ENCODE measurements around the gene SYNJ2. TPM values are rescaled to one million over a fixed set of nuclear protein-coding genes. Genes with fewer than 3 reads are reported as not detected.

The SYNJ2 gene
- polyA plus RNA-seq, 2 of the 4 experiments (the other 2 are of a cell fraction) = 22.3 to 26.5 TPM

DNA sequence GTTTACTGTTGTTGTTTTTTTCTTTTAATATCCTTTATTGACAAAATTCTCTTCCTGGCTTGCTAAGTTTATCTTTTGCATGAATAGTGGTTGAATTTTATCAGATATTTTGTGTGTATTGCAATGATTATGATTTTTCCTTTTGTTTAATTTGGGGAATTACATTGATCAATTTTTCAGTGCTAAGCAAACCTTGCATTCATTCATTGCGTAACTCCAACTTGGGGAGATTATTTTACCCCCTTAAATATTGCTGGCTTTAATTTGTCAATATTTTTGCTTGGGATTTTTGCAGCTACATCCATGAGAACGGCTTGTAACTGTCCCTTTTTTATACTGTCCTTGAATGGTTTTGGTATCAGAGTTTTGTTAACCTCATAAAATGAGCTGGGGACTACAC lies 123.0 kb downstream of the SYNJ2 start:
- 79% methylated on average over 2 of the region's 2 CpGs for WGBS (ENCODE audit: missing lambda C conversion rate)
- Histone ChIP-seq H3K4me1 (no peaks in the 10 kb centered on the region), H3K4me3 (no peak overlapping the region), H3K27ac (no peak overlapping the region), H3K9me3 (no peaks in the 10 kb centered on the region), H3K4me2 (no peak overlapping the region)
- ChIA-PET POLR2A (no interaction called here), CTCF (interaction anchor here (0.7 kb wide), 1 partner anchor 500 kb away, joined by 3 read pairs; no protein-coding TSS in a partner anchor)
- no peak for TF ChIP-seq PHF8 (IDR thresholded peaks at IDR 0.05; ENCODE audit: borderline replicate concordance, low read depth)
- peak in 1 of 2 experiments; percentile 33; a peak in 1 of 4 replicates for TF ChIP-seq CEBPB (IDR thresholded peaks at IDR 0.05)
- ATAC-seq (no peak), FAIRE-seq (no peak), DNase-seq (ENCODE audit: low read depth in 1 of 2, low spot score in 1 of 2) (no peak)

DNA sequence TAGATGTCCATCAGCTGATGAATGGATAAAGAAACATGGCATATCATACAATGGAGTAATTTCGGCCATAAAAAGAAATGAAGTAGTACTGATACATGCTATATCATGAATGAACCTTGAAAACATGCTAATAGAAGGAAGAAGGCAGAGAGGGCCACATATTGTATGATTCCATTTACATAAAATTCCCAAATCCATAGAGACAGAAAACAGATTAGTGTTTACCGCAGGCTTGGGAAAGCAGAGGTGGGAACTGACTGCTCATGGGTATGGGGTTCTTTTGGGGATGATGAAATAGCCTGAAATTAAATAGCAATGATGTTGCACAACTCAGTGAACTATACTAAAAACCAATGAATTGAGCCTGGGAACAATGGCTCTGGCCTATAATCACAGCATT lies 128.1 kb downstream of the SYNJ2 start:
- CTCF ChIA-PET = no interaction called here
- no peak for FAIRE-seq
- Histone ChIP-seq H3K4me1 (no peaks in the 10 kb centered on the region), H3K4me2 (no peak overlapping the region), H3K4me3 (no peak overlapping the region), H3K9me3 (no peaks in the 10 kb centered on the region), H3K27ac (no peak overlapping the region)
- DNase-seq (ENCODE audit: low read depth in 1 of 2, low spot score in 1 of 2) = no peak
- WGBS (ENCODE audit: missing lambda C conversion rate) = 94% methylated on average over 2 of the region's 2 CpGs
- POLR2A ChIA-PET = interaction anchor here (0.6 kb wide), 1 partner anchor 23 kb away, joined by 3 read pairs; no protein-coding TSS in a partner anchor
- no peak for ATAC-seq
- TF ChIP-seq, protein P1, sequence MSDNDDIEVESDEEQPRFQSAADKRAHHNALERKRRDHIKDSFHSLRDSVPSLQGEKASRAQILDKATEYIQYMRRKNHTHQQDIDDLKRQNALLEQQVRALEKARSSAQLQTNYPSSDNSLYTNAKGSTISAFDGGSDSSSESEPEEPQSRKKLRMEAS (IDR thresholded peaks at IDR 0.05) = no peak
- TF ChIP-seq, protein P2, sequence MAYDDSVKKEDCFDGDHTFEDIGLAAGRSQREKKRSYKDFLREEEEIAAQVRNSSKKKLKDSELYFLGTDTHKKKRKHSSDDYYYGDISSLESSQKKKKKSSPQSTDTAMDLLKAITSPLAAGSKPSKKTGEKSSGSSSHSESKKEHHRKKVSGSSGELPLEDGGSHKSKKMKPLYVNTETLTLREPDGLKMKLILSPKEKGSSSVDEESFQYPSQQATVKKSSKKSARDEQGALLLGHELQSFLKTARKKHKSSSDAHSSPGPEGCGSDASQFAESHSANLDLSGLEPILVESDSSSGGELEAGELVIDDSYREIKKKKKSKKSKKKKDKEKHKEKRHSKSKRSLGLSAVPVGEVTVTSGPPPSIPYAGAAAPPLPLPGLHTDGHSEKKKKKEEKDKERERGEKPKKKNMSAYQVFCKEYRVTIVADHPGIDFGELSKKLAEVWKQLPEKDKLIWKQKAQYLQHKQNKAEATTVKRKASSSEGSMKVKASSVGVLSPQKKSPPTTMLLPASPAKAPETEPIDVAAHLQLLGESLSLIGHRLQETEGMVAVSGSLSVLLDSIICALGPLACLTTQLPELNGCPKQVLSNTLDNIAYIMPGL (CRISPR knock-in tag; IDR thresholded peaks at IDR 0.05; ENCODE audit: borderline replicate concordance) = no peak
- no peak for TF ChIP-seq SMC3 (IDR thresholded peaks at IDR 0.05)
- no peak for TF ChIP-seq RARB (CRISPR knock-in tag; IDR thresholded peaks at IDR 0.05)
- TF ChIP-seq, protein P3, sequence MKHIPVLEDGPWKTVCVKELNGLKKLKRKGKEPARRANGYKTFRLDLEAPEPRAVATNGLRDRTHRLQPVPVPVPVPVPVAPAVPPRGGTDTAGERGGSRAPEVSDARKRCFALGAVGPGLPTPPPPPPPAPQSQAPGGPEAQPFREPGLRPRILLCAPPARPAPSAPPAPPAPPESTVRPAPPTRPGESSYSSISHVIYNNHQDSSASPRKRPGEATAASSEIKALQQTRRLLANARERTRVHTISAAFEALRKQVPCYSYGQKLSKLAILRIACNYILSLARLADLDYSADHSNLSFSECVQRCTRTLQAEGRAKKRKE (CRISPR knock-in tag; IDR thresholded peaks at IDR 0.05; ENCODE audit: low read depth) = no peak
- TF ChIP-seq MAFK (IDR thresholded peaks at IDR 0.05; ENCODE audit: partially characterized antibody) = no peak
- TF ChIP-seq CEBPB (IDR thresholded peaks at IDR 0.05) = no peak

DNA sequence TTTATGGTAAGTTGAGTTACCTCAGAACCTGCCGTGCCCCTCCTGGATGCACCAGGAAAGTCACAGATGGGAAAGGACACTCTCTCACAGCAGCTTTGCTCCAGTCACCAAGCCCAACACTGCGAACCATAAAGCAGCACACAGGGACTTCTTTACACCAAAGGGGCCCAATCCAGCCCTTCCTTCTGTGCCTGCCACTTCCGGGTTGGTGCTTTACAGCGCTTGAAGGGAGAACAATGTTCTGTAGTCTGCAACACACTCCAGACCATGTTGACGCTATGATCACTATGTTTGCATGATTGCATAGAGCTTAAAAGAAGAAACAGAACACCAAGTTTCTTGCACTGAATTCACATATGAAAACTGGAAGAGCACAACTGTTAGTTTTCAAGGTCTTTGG lies 129.3 kb downstream of the SYNJ2 start:
- FAIRE-seq = no peak
- 88% methylated on average over 5 of the region's 5 CpGs for WGBS (ENCODE audit: missing lambda C conversion rate)
- no peak for DNase-seq (ENCODE audit: low read depth in 1 of 2, low spot score in 1 of 2)
- ChIA-PET POLR2A (no interaction called here), CTCF (no interaction called here)
- H3K4me2 ChIP-seq = no peak overlapping the region
- no peaks in the 10 kb centered on the region for H3K4me1 ChIP-seq
- no peaks in the 10 kb centered on the region for H3K9me3 ChIP-seq
- no peak for ATAC-seq
- TF ChIP-seq, protein P4, sequence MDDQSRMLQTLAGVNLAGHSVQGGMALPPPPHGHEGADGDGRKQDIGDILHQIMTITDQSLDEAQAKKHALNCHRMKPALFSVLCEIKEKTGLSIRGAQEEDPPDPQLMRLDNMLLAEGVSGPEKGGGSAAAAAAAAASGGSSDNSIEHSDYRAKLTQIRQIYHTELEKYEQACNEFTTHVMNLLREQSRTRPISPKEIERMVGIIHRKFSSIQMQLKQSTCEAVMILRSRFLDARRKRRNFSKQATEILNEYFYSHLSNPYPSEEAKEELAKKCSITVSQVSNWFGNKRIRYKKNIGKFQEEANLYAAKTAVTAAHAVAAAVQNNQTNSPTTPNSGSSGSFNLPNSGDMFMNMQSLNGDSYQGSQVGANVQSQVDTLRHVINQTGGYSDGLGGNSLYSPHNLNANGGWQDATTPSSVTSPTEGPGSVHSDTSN (IDR thresholded peaks at IDR 0.05) = no peak
- TF ChIP-seq CBX2 (IDR thresholded peaks at IDR 0.05; ENCODE audit: borderline replicate concordance, low read depth) = no peak
- H3K4me3 ChIP-seq = no peak overlapping the region
- H3K27ac ChIP-seq = no peak overlapping the region

DNA sequence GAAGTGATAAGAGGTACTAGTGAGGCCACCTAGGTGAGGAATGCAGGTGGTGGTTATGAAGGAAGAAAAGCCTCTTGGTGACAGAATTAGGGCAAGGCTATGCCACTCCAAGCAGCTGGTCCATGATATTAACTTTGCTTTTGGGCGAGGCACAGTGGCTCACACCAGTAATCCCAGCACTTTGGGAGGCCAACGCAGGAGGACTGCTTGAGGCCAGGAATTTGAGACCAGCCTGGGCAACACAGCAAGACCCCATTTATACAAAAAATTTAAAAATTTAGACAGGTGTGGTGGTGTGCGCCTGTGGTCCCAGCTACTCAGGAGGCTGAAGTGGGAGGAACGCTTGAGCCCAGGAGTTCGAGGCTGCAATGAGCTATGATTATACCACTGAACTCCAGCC lies 130.3 kb downstream of the SYNJ2 start:
- H3K9me3 ChIP-seq = no peaks in the 10 kb centered on the region

More for the DNA sequence above, 130.3 kb downstream of the SYNJ2 start:
- no peak overlapping the region for H3K27ac ChIP-seq
- DNase-seq (ENCODE audit: low read depth in 1 of 2, low spot score in 1 of 2) (no peak), ATAC-seq (no peak), FAIRE-seq (no peak)
- WGBS (ENCODE audit: missing lambda C conversion rate) = 84% methylated on average over 5 of the region's 5 CpGs
- TF ChIP-seq BHLHE40 (IDR thresholded peaks at IDR 0.05; ENCODE audit: low read depth, low read length) (no peak), JUN (IDR thresholded peaks at IDR 0.05) (no peak), FOSB (CRISPR knock-in tag; IDR thresholded peaks at IDR 0.05) (no peak)
- TF ChIP-seq, protein P5, sequence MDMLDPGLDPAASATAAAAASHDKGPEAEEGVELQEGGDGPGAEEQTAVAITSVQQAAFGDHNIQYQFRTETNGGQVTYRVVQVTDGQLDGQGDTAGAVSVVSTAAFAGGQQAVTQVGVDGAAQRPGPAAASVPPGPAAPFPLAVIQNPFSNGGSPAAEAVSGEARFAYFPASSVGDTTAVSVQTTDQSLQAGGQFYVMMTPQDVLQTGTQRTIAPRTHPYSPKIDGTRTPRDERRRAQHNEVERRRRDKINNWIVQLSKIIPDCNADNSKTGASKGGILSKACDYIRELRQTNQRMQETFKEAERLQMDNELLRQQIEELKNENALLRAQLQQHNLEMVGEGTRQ (IDR thresholded peaks at IDR 0.05) = no peak
- no peaks in the 10 kb centered on the region for H3K4me1 ChIP-seq
- H3K4me2 ChIP-seq = no peak overlapping the region
- ChIA-PET POLR2A (no interaction called here), CTCF (no interaction called here)
- no peak overlapping the region for H3K4me3 ChIP-seq
